GM23248 (cell line): ENCODE measurements around the gene INTS7.

Source experiments
- EZH2 ChIP-seq: fragments of 200-600 bp; sonication (generic); IDR thresholded peaks from 2 replicates; pipeline ENCODE4 v1.6.1; 2018; ENCODE audit warnings: antibody characterized with exemption, mild to moderate bottlenecking; ENCODE audit not compliant: insufficient read depth, poor library complexity, severe bottlenecking
- EZH2phosphoT487 ChIP-seq: fragments of 200-600 bp; sonication (generic); IDR thresholded peaks from 2 replicates; pipeline ENCODE4 v1.6.1; 2018; ENCODE audit warnings: antibody characterized with exemption, moderate library complexity, mild to moderate bottlenecking, low read depth; ENCODE audit not compliant: insufficient read depth

GRCh38 chr1:212034516-212035122 lies 738 bp downstream of the INTS7 start:
- TF ChIP-seq EZH2phosphoT487: no peak
- no peak for TF ChIP-seq EZH2
